ENCODE data around the gene NAA10.

DNA sequence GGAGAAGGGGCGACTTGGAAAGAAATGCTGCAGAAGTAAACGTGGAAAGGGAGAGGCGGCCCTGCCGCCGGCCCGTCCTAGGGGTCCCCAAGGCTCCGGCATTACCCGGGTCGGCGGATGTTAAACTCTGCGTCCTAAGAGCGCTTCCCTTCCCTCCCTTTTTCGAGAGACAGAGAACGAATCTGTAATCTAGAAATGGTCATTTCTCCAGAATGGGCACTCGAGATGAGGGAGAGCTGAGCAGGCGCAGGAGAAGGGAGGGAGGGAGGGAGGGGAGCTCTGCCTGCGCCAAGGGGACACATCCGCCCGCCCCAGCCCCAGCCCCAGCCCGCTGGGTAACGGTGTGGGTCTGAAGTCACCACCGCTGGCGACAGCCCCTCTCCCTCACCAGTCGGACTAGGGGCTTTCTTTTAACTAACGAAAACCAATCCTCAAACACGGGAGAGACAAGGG, 35.1 kb upstream of the NAA10 start:
- TF ChIP-seq, protein P1, sequence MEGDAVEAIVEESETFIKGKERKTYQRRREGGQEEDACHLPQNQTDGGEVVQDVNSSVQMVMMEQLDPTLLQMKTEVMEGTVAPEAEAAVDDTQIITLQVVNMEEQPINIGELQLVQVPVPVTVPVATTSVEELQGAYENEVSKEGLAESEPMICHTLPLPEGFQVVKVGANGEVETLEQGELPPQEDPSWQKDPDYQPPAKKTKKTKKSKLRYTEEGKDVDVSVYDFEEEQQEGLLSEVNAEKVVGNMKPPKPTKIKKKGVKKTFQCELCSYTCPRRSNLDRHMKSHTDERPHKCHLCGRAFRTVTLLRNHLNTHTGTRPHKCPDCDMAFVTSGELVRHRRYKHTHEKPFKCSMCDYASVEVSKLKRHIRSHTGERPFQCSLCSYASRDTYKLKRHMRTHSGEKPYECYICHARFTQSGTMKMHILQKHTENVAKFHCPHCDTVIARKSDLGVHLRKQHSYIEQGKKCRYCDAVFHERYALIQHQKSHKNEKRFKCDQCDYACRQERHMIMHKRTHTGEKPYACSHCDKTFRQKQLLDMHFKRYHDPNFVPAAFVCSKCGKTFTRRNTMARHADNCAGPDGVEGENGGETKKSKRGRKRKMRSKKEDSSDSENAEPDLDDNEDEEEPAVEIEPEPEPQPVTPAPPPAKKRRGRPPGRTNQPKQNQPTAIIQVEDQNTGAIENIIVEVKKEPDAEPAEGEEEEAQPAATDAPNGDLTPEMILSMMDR (IDR thresholded peaks at IDR 0.05), result no peak
- TF ChIP-seq POLR2A (IDR thresholded peaks at IDR 0.05), result no peak

Data from thyroid gland (tissue), 4 donors.